CD4-positive, alpha-beta memory T cell (primary cell): Measurements from ENCODE around the gene TRIM51. TPM values are rescaled to one million over a fixed set of nuclear protein-coding genes. Genes with fewer than 3 reads are reported as not detected.
"Not testable (repeated sequence)": the region's sequence is repeated elsewhere in the genome, so short reads cannot be mapped to it uniquely, and the experiment has no call there.

Source experiments
- CTCF ChIA-PET: fragments of 350-600 bp; sonication (Branson Sonifier 250); formaldehyde crosslinking; loops from one replicate; lab custom pipeline; 2021; ENCODE audit warnings: inconsistent platforms; ENCODE audit not compliant: partially characterized antibody; lab: Charles Lee
- POLR2A ChIA-PET: fragments of 350-600 bp; sonication (Branson Sonifier 250); formaldehyde crosslinking; loops from one replicate; lab custom pipeline; 2021; ENCODE audit not compliant: partially characterized antibody; lab: Charles Lee
- DNase-seq, 5 donors: peaks; one replicate each; pipeline versions ENCODE4 v3.0.0 to v3.0.0-alpha.2; 2020 to 2022; ENCODE audit warnings: mixed read lengths in 1 of 5
- H3K27ac ChIP-seq: one replicate; pipeline ENCODE4 v1.7.0; 2013; ENCODE audit warnings: low read depth, low read length
- H3K27me3 ChIP-seq: 2 replicates; pipeline ENCODE4 v1.7.0; 2013; ENCODE audit warnings: mild to moderate bottlenecking, low read length, moderate library complexity; ENCODE audit not compliant: insufficient read depth
- H3K36me3 ChIP-seq: 2 replicates; pipeline ENCODE4 v1.7.0; 2013; ENCODE audit warnings: mild to moderate bottlenecking, low read length, moderate library complexity; ENCODE audit not compliant: insufficient read depth
- H3K4me1 ChIP-seq: 2 replicates; pipeline ENCODE4 v1.7.0; 2013; ENCODE audit warnings: mild to moderate bottlenecking, low read length, moderate library complexity; ENCODE audit not compliant: insufficient read depth
- H3K4me3 ChIP-seq, 2 donors: one replicate each; pipeline ENCODE4 v1.7.0; 2013; ENCODE audit warnings: low read length in 2 of 2, mild to moderate bottlenecking in 1 of 2
- H3K9me3 ChIP-seq, 2 donors: one replicate each; pipeline ENCODE4 v1.7.0; 2013; ENCODE audit warnings: low read length in 2 of 2, control low read depth in 1 of 2; ENCODE audit not compliant: control insufficient read depth in 1 of 2
- H3K27ac Mint-ChIP-seq, 7 donors: one replicate each; pipeline ENCODE4 v1.8.0; 2020 to 2021; ENCODE audit warnings: mixed read lengths in 7 of 7, mild to moderate bottlenecking in 6 of 7, inconsistent platforms in 3 of 7, moderate library complexity in 3 of 7
- H3K27me3 Mint-ChIP-seq, 2 donors: one replicate each; pipeline ENCODE4 v1.8.0; 2020 to 2021; ENCODE audit warnings: mixed read lengths in 2 of 2
- H3K36me3 Mint-ChIP-seq, 2 donors: one replicate each; pipeline ENCODE4 v1.8.0; 2020 to 2021; ENCODE audit warnings: mixed read lengths in 2 of 2, inconsistent platforms in 1 of 2, mild to moderate bottlenecking in 1 of 2
- H3K4me1 Mint-ChIP-seq, 4 donors: one replicate each; pipeline ENCODE4 v1.8.0; 2020 to 2021; ENCODE audit warnings: mixed read lengths in 4 of 4, mild to moderate bottlenecking in 1 of 4
- H3K4me3 Mint-ChIP-seq, 8 donors: one replicate each; pipeline ENCODE4 v1.8.0; 2020 to 2021; ENCODE audit warnings: mixed read lengths in 8 of 8, mild to moderate bottlenecking in 7 of 8, moderate library complexity in 6 of 8, inconsistent platforms in 3 of 8
- H3K9me3 Mint-ChIP-seq, 8 donors: one replicate each; pipeline ENCODE4 v1.8.0; 2020 to 2021; ENCODE audit warnings: mixed read lengths in 8 of 8, mild to moderate bottlenecking in 5 of 8, inconsistent platforms in 3 of 8, moderate library complexity in 1 of 8
- intact Hi-C: fragments of 100-400 bp; cut with micrococcal nuclease; formaldehyde crosslinking; loops from one replicate; pipeline ENCODE4 v1.15.1; 2023
- polyA plus RNA-seq, 2 donors: library from polyadenylated mRNA; unstranded; fragments of 300-500 nt; fragmentation: Illumina TruSeq; gene quantifications; one replicate each; pipeline ENCODE4 v1.2.3, GENCODE V29; 2021
- total RNA-seq, 2 experiments: library from RNA; stranded (reverse); gene quantifications; one replicate each; pipeline ENCODE4 v1.2.3, GENCODE V29; 2021

The TRIM51 gene
- total and polyA plus RNA-seq, 4 experiments from 2014 or later, result not detected

DNA sequence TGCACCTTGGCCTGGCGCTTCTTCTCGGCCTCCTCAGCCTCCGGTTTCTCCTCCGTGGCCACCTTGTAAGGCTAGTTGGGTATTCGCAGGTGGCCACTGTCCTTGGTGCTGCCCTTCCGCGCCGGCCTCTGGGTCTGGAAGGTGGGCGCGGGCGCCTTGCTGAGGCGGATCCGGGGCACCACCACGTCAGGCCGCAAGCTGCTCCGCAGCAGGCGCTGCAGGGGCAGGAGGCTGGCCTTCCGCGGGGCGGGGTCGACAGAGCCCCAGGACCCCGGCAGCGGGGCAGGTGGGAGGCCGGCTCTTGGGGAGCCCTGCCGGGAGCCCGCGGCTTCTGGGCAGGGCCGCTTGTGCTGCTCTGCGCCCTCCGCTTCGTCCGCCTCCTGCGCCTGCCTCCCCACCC is 10.4 kb upstream of the TRIM51 start:
- CTCF ChIA-PET, H3K4me3 ChIP-seq, H3K9me3 ChIP-seq, H3K27me3 Mint-ChIP-seq, H3K36me3 ChIP-seq, H3K36me3 Mint-ChIP-seq, H3K4me3 Mint-ChIP-seq, H3K4me1 Mint-ChIP-seq, intact Hi-C loops, DNase-seq, H3K4me1 ChIP-seq, H3K27ac ChIP-seq, POLR2A ChIA-PET, H3K27ac Mint-ChIP-seq, H3K27me3 ChIP-seq: not testable (repeated sequence)
- H3K9me3 Mint-ChIP-seq, result peaks cover 0 to 21% (median 14%) of the 10 kb centered on the region in 8 donors

DNA sequence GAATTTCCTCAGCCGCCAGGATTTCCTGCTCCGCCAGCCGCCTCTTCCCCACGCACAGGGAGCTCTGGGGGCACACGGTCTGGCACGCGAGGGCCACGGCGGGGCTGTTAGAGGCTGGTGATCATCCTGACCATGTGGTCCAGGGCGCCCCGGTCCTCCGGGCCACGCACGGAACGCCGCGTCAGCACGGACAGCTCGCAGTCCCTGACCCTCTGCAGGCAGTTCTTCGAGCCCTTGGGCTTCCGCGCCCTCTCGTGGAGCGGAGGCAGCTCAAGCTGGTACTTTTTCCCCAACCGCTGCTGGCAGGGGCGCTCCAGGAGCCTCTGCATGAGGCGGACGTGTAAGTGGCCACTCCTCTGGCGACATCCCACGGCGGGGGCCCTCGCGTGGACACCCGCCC is 10.0 kb upstream of the TRIM51 start:
- H3K4me3 ChIP-seq, H3K4me1 Mint-ChIP-seq, intact Hi-C loops, H3K36me3 Mint-ChIP-seq, DNase-seq, H3K4me1 ChIP-seq, H3K4me3 Mint-ChIP-seq, CTCF ChIA-PET, H3K9me3 ChIP-seq, H3K27me3 Mint-ChIP-seq, H3K27ac Mint-ChIP-seq, POLR2A ChIA-PET, H3K27ac ChIP-seq, H3K27me3 ChIP-seq, H3K36me3 ChIP-seq: not testable (repeated sequence)
- peaks cover 0 to 20% (median 11%) of the 10 kb centered on the region in 8 donors for H3K9me3 Mint-ChIP-seq

DNA sequence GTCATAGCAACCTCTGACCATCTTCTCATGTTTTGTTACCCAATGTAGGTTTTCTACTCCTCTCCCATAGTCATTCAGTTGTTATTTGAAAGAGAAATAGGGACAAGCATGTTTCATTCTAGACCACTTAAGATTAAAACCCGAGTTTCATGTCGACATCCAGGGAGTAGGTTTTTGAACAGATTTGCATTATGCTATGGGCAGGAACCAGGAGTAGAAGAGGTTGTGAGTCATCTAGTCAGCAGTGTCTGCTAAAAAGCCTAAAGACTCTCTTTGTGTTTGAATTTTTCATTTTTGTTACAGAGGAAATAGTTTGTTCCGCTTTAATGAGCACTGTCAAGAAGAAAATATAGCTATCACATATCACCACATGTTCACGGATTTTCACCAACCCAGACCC is 1.9 kb downstream of the TRIM51 start:
- H3K27ac ChIP-seq, H3K27ac Mint-ChIP-seq, H3K4me1 ChIP-seq, CTCF ChIA-PET, H3K4me3 ChIP-seq, H3K4me3 Mint-ChIP-seq, H3K36me3 Mint-ChIP-seq, H3K36me3 ChIP-seq, H3K4me1 Mint-ChIP-seq, intact Hi-C loops, POLR2A ChIA-PET, H3K9me3 ChIP-seq, H3K27me3 Mint-ChIP-seq, DNase-seq, H3K27me3 ChIP-seq: not testable (repeated sequence)
- H3K9me3 Mint-ChIP-seq, result peaks cover 0 to 15% (median 5%) of the 10 kb centered on the region in 8 donors

DNA sequence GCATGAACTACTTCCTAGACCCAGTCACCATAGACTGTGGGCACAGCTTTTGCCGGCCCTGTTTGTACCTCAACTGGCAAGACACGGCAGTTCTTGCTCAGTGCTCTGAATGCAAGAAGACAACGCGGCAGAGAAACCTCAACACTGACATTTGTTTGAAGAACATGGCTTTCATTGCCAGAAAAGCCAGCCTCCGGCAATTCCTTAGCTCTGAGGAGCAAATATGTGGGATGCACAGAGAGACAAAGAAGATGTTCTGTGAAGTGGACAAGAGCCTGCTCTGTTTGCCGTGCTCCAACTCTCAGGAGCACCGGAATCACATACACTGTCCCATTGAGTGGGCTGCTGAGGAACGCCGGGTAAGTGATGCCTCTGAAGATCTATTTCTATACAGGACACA is 2.4 kb downstream of the TRIM51 start:
- POLR2A ChIA-PET, H3K4me1 ChIP-seq, H3K4me3 Mint-ChIP-seq, H3K27ac ChIP-seq, CTCF ChIA-PET, H3K36me3 Mint-ChIP-seq, H3K27me3 ChIP-seq, H3K27me3 Mint-ChIP-seq, H3K4me1 Mint-ChIP-seq, H3K27ac Mint-ChIP-seq, H3K9me3 ChIP-seq, H3K36me3 ChIP-seq, intact Hi-C loops, DNase-seq, H3K4me3 ChIP-seq: not testable (repeated sequence)
- H3K9me3 Mint-ChIP-seq, result peaks cover 0 to 15% (median 5%) of the 10 kb centered on the region in 8 donors

DNA sequence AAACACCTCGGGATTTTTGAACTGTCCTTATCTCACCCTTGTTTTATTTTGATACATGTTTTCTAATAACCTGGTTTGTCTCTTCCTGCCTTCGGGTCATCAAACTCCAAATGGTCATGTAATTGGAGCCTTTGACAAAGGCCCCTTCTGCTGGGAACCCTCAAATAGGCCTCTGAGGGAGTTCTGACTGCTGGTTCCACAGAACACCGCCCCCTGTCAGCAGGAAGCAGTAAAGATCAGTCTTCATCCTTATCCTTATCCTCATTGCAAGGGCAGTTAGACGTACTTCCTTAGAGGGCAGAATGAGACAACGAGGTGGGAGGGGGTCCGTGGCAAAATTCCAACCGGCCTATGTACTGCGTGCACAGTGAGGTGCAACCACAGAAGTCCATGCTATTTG is 12.1 kb downstream of the TRIM51 start:
- ChIA-PET POLR2A (no interaction called here), CTCF (no interaction called here)
- Histone ChIP-seq H3K4me3 (no peak overlapping the region), H3K36me3 (no peaks in the 10 kb centered on the region), H3K27me3 (no peaks in the 10 kb centered on the region), H3K9me3 (no peaks in the 10 kb centered on the region), H3K4me1 (no peaks in the 10 kb centered on the region), H3K27ac (no peak overlapping the region)
- H3K4me1 Mint-ChIP-seq, result no peaks in the 10 kb centered on the region
- intact Hi-C loops, result no loop called here
- H3K27ac Mint-ChIP-seq, result no peak overlapping the region
- peaks cover 0 to 29% (median 15%) of the 10 kb centered on the region in 8 donors for H3K9me3 Mint-ChIP-seq
- no peak for DNase-seq
- H3K36me3 Mint-ChIP-seq, result no peaks in the 10 kb centered on the region
- H3K4me3 Mint-ChIP-seq, result no peak overlapping the region
- no peaks in the 10 kb centered on the region for H3K27me3 Mint-ChIP-seq

DNA sequence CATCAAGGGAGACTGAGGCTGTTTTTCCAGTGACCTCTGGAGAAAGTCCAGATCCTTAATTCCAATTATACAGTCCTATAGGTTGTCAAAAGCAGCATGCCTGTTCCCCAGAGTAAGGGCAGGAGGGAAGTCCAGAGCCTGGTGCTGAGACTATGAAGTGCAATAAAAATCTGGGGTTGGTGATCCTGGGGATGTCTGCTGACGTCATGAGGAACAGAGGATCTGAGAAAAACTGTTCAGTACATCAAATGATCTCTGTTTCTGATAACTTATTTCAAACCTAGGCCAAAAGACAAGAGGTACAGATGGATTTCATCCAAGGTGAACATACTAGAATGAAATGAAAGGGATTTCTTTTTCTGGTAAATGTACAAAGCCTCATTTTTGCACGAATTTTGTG is 19.2 kb downstream of the TRIM51 start:
- intact Hi-C loops, result no loop called here
- H3K4me1 Mint-ChIP-seq, result no peaks in the 10 kb centered on the region

DNA sequence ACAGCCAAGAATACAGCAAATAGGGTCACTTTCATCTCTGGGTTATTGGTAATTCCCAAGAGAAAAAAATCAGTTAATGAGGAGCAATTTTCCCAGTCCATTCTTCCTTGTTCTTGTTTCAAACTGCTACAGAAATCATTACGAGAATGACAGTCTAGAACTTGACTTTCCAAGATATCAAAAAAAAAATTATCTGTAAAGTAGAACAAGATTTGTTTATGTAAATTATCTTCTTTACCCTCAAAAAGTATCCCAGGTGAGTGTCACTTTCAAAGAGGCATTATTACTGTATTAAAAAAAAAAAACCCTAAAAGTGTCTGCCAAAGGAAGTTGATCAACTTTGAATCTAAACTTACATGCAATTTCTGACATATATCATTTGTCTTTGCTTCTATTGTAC is 31.4 kb downstream of the TRIM51 start, which contains the start of gene OR5W2:
Gene OR5W2 (minus strand): TSS at position 101 of the 400 bp plus-strand sequence. CDS start 0 bp downstream, at position 101.
- no peak for DNase-seq
- no peaks in the 10 kb centered on the region for H3K4me1 Mint-ChIP-seq
- no peaks in the 10 kb centered on the region for H3K36me3 Mint-ChIP-seq
- no peak within 1 kb of the TSS for H3K4me3 ChIP-seq
- H3K27me3 Mint-ChIP-seq, result no peaks in the 10 kb centered on the region
- H3K9me3 Mint-ChIP-seq, result peaks cover 2 to 24% (median 10%) of the 10 kb centered on the region in 8 donors
- no peak within 1 kb of the TSS for H3K27ac Mint-ChIP-seq
- H3K36me3 ChIP-seq, result no peaks in the 10 kb centered on the region
- H3K4me1 ChIP-seq, result no peaks in the 10 kb centered on the region
- POLR2A ChIA-PET, result no interaction called here
- CTCF ChIA-PET, result no interaction called here
- no peak within 1 kb of the TSS for H3K27ac ChIP-seq
- H3K4me3 Mint-ChIP-seq, result no peak within 1 kb of the TSS
- no peaks in the 10 kb centered on the region for H3K9me3 ChIP-seq
- intact Hi-C loops, result no loop called here
- no peaks in the 10 kb centered on the region for H3K27me3 ChIP-seq

More for the DNA sequence above, 19.2 kb downstream of the TRIM51 start:
- H3K36me3 Mint-ChIP-seq, result no peaks in the 10 kb centered on the region
- H3K27me3 ChIP-seq, result no peaks in the 10 kb centered on the region
- H3K27ac ChIP-seq, result no peak overlapping the region
- H3K36me3 ChIP-seq, result no peaks in the 10 kb centered on the region
- peaks cover 0 to 19% (median 7%) of the 10 kb centered on the region in 8 donors for H3K9me3 Mint-ChIP-seq
- H3K4me3 Mint-ChIP-seq, result no peak overlapping the region
- ChIA-PET POLR2A (no interaction called here), CTCF (no interaction called here)
- H3K4me3 ChIP-seq, result no peak overlapping the region
- no peaks in the 10 kb centered on the region for H3K4me1 ChIP-seq
- DNase-seq, result no peak
- no peaks in the 10 kb centered on the region for H3K27me3 Mint-ChIP-seq
- H3K27ac Mint-ChIP-seq, result no peak overlapping the region
- H3K9me3 ChIP-seq, result no peaks in the 10 kb centered on the region

DNA sequence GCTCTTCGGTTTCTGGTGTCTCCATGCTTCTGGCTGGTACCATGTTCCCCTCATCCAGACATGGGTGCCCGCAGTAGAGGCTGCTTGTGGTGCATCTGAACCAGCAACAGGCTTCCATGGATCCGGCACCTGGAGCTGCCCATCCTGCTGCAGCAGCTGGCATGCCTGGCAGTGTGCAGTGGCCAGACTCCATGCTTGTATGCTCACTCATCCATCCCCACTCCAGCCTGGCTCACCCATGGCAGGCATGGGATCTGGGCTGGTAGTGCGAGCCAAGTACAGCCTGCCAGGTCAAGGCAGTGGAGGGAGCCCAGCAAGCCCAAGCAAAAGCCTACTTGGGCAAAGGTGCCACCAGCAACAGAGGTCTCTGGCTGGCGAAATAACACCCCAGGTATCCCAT is 37.4 kb downstream of the TRIM51 start:
- intact Hi-C loops, result no loop called here
- Mint-ChIP-seq H3K36me3 (no peaks in the 10 kb centered on the region), H3K4me3 (no peak overlapping the region), H3K9me3 (peaks cover 0 to 24% (median 8%) of the 10 kb centered on the region in 8 donors), H3K27me3 (no peaks in the 10 kb centered on the region), H3K4me1 (no peaks in the 10 kb centered on the region), H3K27ac (no peak overlapping the region)
- ChIA-PET CTCF (no interaction called here), POLR2A (no interaction called here)
- no peaks in the 10 kb centered on the region for H3K4me1 ChIP-seq
- H3K36me3 ChIP-seq, result no peaks in the 10 kb centered on the region
- H3K27ac ChIP-seq, result no peak overlapping the region
- no peak for DNase-seq
- no peaks in the 10 kb centered on the region for H3K27me3 ChIP-seq
- H3K4me3 ChIP-seq, result no peak overlapping the region
- no peaks in the 10 kb centered on the region for H3K9me3 ChIP-seq
